Glomerular visceral epithelial cell (primary cell): ENCODE measurements around the gene TGFB2.

Source experiments
- DNase-seq: peaks from one replicate; pipeline ENCODE4 v3.0.0-alpha.2; 2016; ENCODE audit errors: extremely low spot score

TGFB2 gene

GRCh38 chr1:218485241-218485928, 140.2 kb downstream of the TGFB2 start:
- peak; percentile 40 for DNase-seq

GRCh38 chr1:218488531-218488930, 143.4 kb downstream of the TGFB2 start:
- DNase-seq = no peak

- peak; percentile 86 for DNase-seq
Measured at GRCh38 chr1:218488986-218489385, 143.8 kb downstream of the TGFB2 start.

- no peak for DNase-seq
Measured at GRCh38 chr1:218490406-218490922, 145.3 kb downstream of the TGFB2 start.

- DNase-seq = no peak
Measured at GRCh38 chr1:218492874-218493273, 147.7 kb downstream of the TGFB2 start.

GRCh38 chr1:218493986-218494385, 148.8 kb downstream of the TGFB2 start:
- DNase-seq = no peak
